GM12875 (cell line): ENCODE measurements around the gene SLC38A8.

Source experiments
- H3K4me3 ChIP-seq: one replicate; pipeline ENCODE4 v1.5.1; 2011; ENCODE audit warnings: low read depth, low read length, control low read depth
- TF ChIP-seq, protein P1 (sequence below): IDR thresholded peaks from 2 replicates; pipeline ENCODE4 v1.5.1; 2011; ENCODE audit warnings: low read depth, mild to moderate bottlenecking, control low read depth, inconsistent platforms, low read length, moderate library complexity, borderline replicate concordance; ENCODE audit not compliant: insufficient read depth

Gene SLC38A8

DNA sequence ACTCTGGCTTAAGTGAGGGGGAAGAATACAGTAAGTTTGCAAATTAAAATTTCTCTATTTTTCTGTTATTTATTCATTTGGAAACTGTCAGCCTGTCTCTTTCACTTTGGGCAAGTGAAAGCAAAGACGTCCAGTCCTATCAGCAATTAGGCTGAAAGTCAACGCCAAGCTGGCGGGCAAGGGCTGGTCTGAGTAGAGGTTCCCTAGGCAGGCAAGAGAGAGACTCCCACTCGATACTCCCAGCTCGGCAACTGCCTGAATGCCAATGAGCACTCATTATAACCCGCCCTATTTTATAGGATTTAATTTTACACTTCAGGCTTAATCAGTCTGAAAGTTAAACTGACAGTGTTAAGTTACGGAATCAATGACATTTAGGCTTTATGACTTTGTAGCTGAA, 14.3 kb upstream of the SLC38A8 start:
- no peak overlapping the region for H3K4me3 ChIP-seq
- TF ChIP-seq, protein P1, sequence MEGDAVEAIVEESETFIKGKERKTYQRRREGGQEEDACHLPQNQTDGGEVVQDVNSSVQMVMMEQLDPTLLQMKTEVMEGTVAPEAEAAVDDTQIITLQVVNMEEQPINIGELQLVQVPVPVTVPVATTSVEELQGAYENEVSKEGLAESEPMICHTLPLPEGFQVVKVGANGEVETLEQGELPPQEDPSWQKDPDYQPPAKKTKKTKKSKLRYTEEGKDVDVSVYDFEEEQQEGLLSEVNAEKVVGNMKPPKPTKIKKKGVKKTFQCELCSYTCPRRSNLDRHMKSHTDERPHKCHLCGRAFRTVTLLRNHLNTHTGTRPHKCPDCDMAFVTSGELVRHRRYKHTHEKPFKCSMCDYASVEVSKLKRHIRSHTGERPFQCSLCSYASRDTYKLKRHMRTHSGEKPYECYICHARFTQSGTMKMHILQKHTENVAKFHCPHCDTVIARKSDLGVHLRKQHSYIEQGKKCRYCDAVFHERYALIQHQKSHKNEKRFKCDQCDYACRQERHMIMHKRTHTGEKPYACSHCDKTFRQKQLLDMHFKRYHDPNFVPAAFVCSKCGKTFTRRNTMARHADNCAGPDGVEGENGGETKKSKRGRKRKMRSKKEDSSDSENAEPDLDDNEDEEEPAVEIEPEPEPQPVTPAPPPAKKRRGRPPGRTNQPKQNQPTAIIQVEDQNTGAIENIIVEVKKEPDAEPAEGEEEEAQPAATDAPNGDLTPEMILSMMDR, result no peak

DNA sequence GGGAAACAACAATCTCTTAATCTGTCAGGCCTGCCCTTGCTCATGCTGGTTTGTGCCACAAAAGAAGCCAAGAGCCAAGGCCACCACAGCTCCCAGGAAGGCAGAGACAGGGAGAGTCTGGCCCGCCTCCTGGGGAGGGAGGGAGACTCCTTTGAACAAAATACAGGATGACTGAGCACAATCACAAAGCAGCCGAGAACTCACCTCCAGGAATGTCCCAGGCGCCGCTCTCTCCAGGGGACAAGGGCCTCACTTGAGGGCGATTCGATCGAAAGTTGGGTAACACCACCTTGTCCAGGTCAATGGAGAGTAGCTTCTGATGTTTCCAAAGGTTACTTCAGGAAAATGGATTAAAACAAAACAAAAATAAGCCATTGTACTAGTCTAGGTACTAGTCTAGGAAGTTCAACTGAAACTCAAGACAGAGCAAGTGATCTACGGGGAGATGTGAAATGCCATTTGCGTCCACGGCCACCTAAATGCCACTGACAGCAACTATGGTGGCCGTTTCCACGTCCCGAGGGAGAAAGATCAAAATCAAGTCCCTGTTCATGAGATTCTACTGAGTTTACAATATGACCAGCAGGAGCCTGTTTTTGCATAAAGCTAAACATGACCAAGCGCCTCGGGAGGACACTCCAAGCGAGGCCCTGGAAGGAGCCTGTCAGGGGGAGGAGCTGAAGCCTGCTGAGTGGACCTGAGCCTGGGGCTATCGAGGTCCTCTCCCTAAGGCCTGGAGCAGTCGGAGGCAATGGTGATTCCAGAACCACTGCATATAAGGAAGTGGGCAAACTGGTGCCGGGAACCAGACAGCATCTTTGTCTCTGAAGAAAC, 13.4 kb upstream of the SLC38A8 start:
- no peak overlapping the region for H3K4me3 ChIP-seq
- TF ChIP-seq, protein P1, result no peak

DNA sequence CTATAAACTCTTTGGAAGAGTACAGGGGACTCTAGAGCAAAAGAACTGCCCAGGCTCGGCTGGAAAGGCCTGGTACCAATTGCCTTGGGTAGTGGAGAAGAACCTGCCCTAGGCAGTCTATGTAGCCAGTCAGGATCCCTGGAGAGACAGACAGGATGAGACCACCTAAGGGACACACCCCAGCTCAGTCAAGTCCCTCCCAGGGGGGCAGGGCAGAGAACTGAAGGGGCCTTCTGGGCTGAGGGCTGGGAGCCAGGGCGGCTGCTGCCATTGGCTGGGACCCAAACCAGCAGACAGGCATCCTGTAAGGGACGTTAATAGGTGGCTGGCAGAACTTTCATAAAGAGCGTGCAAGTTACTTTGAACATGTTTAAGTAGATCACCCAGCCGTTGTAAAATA, 12.8 kb upstream of the SLC38A8 start:
- H3K4me3 ChIP-seq, result no peak overlapping the region
- TF ChIP-seq, protein P1, result no peak

DNA sequence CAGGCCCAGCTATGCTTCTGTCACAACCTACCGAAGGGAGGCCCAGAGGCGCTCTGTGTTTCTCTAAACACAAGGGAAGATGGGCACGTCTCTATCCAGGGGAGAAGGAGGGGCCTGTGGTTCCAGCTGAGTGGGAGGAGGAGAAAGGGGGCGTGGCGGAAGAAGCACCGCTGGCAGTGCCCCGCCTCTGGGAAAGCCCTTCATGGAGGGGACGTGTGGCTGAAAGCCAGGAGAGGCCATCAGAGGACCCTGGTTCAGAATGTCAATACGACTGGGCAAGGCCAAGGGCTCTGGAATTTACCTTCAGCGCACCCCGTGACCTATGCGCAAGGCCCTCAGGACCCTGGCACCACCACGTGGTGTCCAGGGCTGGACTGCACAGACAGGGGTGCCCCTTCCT, 12.3 kb upstream of the SLC38A8 start:
- no peak overlapping the region for H3K4me3 ChIP-seq
- TF ChIP-seq, protein P1, result no peak

DNA sequence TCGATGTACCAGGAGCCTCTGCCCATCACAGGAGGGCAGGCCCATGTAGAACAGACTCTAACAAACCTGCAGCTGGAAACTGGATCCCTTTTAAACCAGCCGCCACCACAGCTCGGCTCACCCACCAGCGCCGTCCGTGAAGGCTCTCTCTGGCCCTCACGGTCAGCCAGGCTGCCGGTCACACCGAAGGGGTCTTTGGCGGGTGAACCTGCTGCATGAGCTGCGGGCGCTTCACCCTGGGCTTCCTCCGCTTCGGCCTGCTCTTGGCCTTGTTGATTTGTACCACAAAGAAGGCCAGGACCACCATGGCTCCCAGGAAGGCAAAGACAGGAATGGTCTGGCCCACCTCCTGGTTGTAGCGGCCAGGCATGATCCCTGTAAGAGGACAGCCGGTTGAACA, 11.7 kb upstream of the SLC38A8 start:
- TF ChIP-seq, protein P1, result no peak
- no peak overlapping the region for H3K4me3 ChIP-seq

DNA sequence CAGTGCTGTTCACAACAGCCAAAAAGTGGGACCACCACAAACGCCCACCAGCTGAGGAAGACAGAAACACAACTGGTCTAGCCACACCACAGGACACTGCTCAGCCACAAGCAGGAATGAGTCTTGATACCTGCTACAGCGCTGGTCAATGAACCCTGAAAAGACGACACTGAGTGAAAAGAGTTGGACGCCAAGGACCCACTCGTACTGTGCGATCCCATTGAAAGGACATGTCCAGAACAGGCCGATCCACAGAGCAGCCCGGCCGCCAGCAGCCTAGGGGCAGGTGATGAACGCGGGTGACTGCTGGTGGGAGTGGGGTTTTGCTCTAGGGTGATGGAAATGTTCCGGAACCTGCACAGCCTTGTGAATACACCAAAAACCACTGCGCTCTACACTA, 10.6 kb upstream of the SLC38A8 start:
- H3K4me3 ChIP-seq, result no peak overlapping the region
- TF ChIP-seq, protein P1, result no peak

DNA sequence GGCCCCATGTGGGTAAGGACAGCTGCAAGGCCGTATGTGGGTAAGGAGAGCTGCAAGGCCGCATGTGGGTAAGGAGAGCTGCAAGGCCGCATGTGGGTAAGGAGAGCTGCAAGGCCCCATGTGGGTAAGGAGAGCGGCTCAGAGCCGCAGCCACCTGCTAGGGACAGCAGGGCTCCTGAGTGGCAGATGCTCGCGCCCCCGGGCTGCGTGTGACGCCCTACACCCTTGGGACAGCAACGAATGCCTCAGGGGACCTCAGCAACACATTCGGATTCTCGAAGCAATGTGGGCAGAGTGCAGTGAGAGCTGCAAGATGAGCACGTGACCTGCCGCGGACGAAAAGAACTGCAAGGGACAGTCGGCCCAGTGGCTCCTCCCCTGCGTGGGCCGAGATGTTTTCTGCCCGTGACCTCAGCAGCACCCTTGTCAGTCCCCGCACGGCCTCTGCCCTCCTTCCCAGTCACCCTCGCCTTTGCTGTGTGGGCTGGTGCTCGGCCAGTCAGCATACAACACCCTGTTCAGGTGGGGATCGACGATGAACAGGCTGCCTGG, 9.6 kb upstream of the SLC38A8 start:
- H3K4me3 ChIP-seq, result no peak overlapping the region
- TF ChIP-seq, protein P1, result no peak
